K562 (cell line): ENCODE measurements around the gene TRIO. TPM values are rescaled to one million over a fixed set of nuclear protein-coding genes. Genes with fewer than 3 reads are reported as not detected.
A peak's percentile ranks its signal among the peaks of the same experiment; 100 is the strongest.

ENCODE experiments used
- ATAC-seq: fragments of 200-7000 bp; cut with Tn5 transposase; 3 replicates; pipeline ENCODE4 v1.9.1; 2020; ENCODE audit warnings: moderate library complexity
- BruUV-seq: library from RNA; stranded (reverse); fragments of 400-500 nt; replicated peaks from 2 replicates; lab custom pipeline; 2021; lab: Mats Ljungman, UMichigan
- CTCF ChIA-PET: fragments of 300-600 bp; formaldehyde crosslinking; extraction: SDS; loops from one replicate; lab custom pipeline; 2021; ENCODE audit warnings: low intra/inter-chr PET ratio; lab: Yijun Ruan, JAX
- POLR2A ChIA-PET: fragments of 300-600, 350-650 bp; sonication (Branson Sonifier 250); formaldehyde crosslinking; extraction: SDS; loops from one replicate; lab custom pipeline; 2021; ENCODE audit warnings: antibody characterized with exemption, inconsistent platforms; lab: Yijun Ruan, JAX
- DNase-seq, 4 experiments: peaks; one replicate each; pipeline versions ENCODE4 v3.0.0 to v3.0.0-alpha.2; 2011 to 2018; ENCODE audit warnings: low spot score in 3 of 4, mixed read lengths in 3 of 4; ENCODE audit errors: extremely low read depth in 1 of 4
- FAIRE-seq: peaks from 2 replicates; lab custom pipeline; 2011; peaks lifted over from hg19 to GRCh38; lab: Jason Lieb, UNC
- H2AFZ ChIP-seq: 2 replicates; pipeline ENCODE4 v1.6.0; 2011; ENCODE audit warnings: low read depth, low read length, control low read depth, inconsistent platforms
- H3K27ac ChIP-seq: fragments of 200-600 bp; 3 replicates; pipeline ENCODE4 v1.8.0; 2011; ENCODE audit warnings: low read depth, mild to moderate bottlenecking, control low read depth, inconsistent platforms, low read length, moderate library complexity, mixed read lengths; ENCODE audit errors: extremely low read depth
- H3K27me3 ChIP-seq, 2 experiments: fragments of 300-600 bp in 1 of 2; 2 replicates in 1 of 2; 3 replicates in 1 of 2; pipeline versions ENCODE4 v1.6.0 to v1.8.0; 2011; ENCODE audit warnings: inconsistent platforms in 2 of 2, low read length in 2 of 2, mild to moderate bottlenecking in 1 of 2, mixed read lengths in 1 of 2, moderate library complexity in 1 of 2; ENCODE audit not compliant: control insufficient read depth in 2 of 2, insufficient read depth in 2 of 2
- H3K36me3 ChIP-seq: fragments of 300-600 bp; 3 replicates; pipeline ENCODE4 v1.8.0; 2011; ENCODE audit warnings: mild to moderate bottlenecking, low read length, inconsistent platforms; ENCODE audit not compliant: control insufficient read depth, insufficient read depth
- H3K4me1 ChIP-seq, 2 experiments: fragments of 200-600 bp in 1 of 2; replicated peaks in 1 of 2; 2 replicates in 1 of 2; 3 replicates in 1 of 2; pipeline versions ENCODE4 v1.5.1 to v1.8.0; 2011; ENCODE audit warnings: inconsistent platforms in 2 of 2, low read length in 2 of 2, mild to moderate bottlenecking in 1 of 2, mixed read lengths in 1 of 2, moderate library complexity in 1 of 2; ENCODE audit not compliant: control insufficient read depth in 2 of 2, insufficient read depth in 2 of 2
- H3K4me2 ChIP-seq: 2 replicates; pipeline ENCODE4 v1.6.1; 2011; ENCODE audit warnings: low read length, control low read depth, inconsistent platforms, mixed read lengths; ENCODE audit not compliant: insufficient read depth
- H3K4me3 ChIP-seq: fragments of 200-600 bp; sonication (generic), shearing (Covaris generic); 2 replicates; pipeline ENCODE4 v1.5.1; 2016; ENCODE audit warnings: control low read depth, inconsistent platforms
- H3K79me2 ChIP-seq: fragments of 200-600 bp; 3 replicates; pipeline ENCODE4 v1.8.0; 2011; ENCODE audit warnings: low read length, inconsistent platforms; ENCODE audit not compliant: control insufficient read depth, insufficient read depth
- H3K9ac ChIP-seq, 2 experiments: 2 replicates each; pipeline versions ENCODE4 v1.6.0 to v1.6.1; 2011; ENCODE audit warnings: low read depth in 2 of 2, low read length in 2 of 2, control low read depth in 1 of 2, inconsistent platforms in 1 of 2, mild to moderate bottlenecking in 1 of 2, mixed read lengths in 1 of 2; ENCODE audit not compliant: insufficient read depth in 1 of 2
- H3K9me1 ChIP-seq: one replicate; pipeline ENCODE4 v1.6.0; 2011; ENCODE audit warnings: inconsistent platforms, mild to moderate bottlenecking, low read length, moderate library complexity; ENCODE audit not compliant: control insufficient read depth, insufficient read depth
- H3K9me3 ChIP-seq: replicated peaks from 2 replicates; pipeline ENCODE4 v1.5.1; 2011; ENCODE audit warnings: low read depth, low read length, inconsistent platforms; ENCODE audit not compliant: control insufficient read depth, insufficient read depth
- H4K20me1 ChIP-seq: replicated peaks from 2 replicates; pipeline ENCODE4 v1.6.1; 2011; ENCODE audit warnings: low read length, inconsistent platforms, mixed read lengths; ENCODE audit not compliant: control insufficient read depth, insufficient read depth
- CHD2 ChIP-seq: IDR thresholded peaks from 2 replicates; pipeline ENCODE4 v1.6.1; 2011; ENCODE audit warnings: low read depth, low read length
- HMG20B ChIP-seq: fragments of 250-450 bp; sonication (Bioruptor Pico); IDR thresholded peaks from 2 replicates; pipeline ENCODE4 v1.5.0; 2021; ENCODE audit warnings: mild to moderate bottlenecking
- MAFF ChIP-seq: IDR thresholded peaks from 2 replicates; pipeline ENCODE4 v1.6.1; 2012; ENCODE audit warnings: low read length, improper control_type of control experiment
- NFE2 ChIP-seq: IDR thresholded peaks from 2 replicates; pipeline ENCODE4 v1.6.1; 2014; ENCODE audit warnings: antibody characterized with exemption, low read depth
- POU5F1 ChIP-seq: fragments of 150-350 bp; IDR thresholded peaks from 2 replicates; pipeline ENCODE4 v1.6.1; 2014; ENCODE audit warnings: borderline replicate concordance, low read length, low read depth, mild to moderate bottlenecking; ENCODE audit not compliant: partially characterized antibody
- RBM17 ChIP-seq: fragments of 200-400 bp; formaldehyde crosslinking; IDR thresholded peaks from 2 replicates; pipeline ENCODE4 v1.6.1; 2017; ENCODE audit warnings: low read depth, mild to moderate bottlenecking, low read length, borderline replicate concordance
- WGBS: fragments of 100-300 bp; shearing (Covaris generic); methylation state at CpG from one replicate; pipeline ENCODE4 v1.1.6; 2016; ENCODE audit warnings: low coverage, mixed read lengths; ENCODE audit not compliant: insufficient coverage; ENCODE audit errors: missing lambda C conversion rate; 5-methylcytosine and 5-hydroxymethylcytosine counted together
- in situ Hi-C: fragments of 300-500 bp; cut with MboI; formaldehyde crosslinking; loops from 4 replicates; pipeline ENCODE4 v1.15.0; 2018; ENCODE audit warnings: inconsistent platforms, mixed read lengths
- intact Hi-C: fragments of 100-400 bp; cut with micrococcal nuclease; formaldehyde crosslinking; loops from 2 replicates; pipeline ENCODE4 v1.14.2; 2022
- polyA plus RNA-seq, 8 experiments: library from polyadenylated mRNA; depleted of rRNA in 4 of 8; stranded (reverse) in 5 of 8; unstranded in 3 of 8; fragments of >200 nt; fragmentation: Nextera tagmentation in 2 of 8; fragmentation: Illumina TruSeq in 1 of 8; extraction: Ambion mirVana in 2 of 8; extraction: Trizol in 1 of 8; gene quantifications; 2 replicates each; pipeline versions ENCODE4 v1.2.1 to v1.2.3, GENCODE V29; 2011 to 2014; ENCODE audit warnings: inconsistent platforms in 1 of 8, missing spikeins in 1 of 8
- total RNA-seq, 7 experiments: library from RNA; depleted of rRNA in 6 of 7; stranded (reverse); fragments of >200 nt in 6 of 7; fragmentation: Illumina TruSeq in 2 of 7; extraction: Trizol in 2 of 7; gene quantifications; 2 replicates each; pipeline versions ENCODE4 v1.2.1 to v1.2.3, GENCODE V29; 2011 to 2021; ENCODE audit warnings: low replicate concordance in 1 of 7
- TF ChIP-seq, protein P1 (sequence below): fragments of 450-650 bp; formaldehyde crosslinking; IDR thresholded peaks from 2 replicates; pipeline ENCODE4 v1.4.0; 2020; ENCODE audit warnings: mild to moderate bottlenecking, mixed read lengths
- TF ChIP-seq, protein P2 (sequence below): fragments of 450-650 bp; IDR thresholded peaks from 2 replicates; pipeline ENCODE4 v1.6.1; 2016; ENCODE audit warnings: mild to moderate bottlenecking, moderate library complexity

Gene TRIO
- total and polyA plus RNA-seq, 9 of the 15 experiments (the other 6 are each of a cell fraction or from before 2014, with no cell fraction given): 0.24 to 5.0 (median 1.1) TPM

DNA sequence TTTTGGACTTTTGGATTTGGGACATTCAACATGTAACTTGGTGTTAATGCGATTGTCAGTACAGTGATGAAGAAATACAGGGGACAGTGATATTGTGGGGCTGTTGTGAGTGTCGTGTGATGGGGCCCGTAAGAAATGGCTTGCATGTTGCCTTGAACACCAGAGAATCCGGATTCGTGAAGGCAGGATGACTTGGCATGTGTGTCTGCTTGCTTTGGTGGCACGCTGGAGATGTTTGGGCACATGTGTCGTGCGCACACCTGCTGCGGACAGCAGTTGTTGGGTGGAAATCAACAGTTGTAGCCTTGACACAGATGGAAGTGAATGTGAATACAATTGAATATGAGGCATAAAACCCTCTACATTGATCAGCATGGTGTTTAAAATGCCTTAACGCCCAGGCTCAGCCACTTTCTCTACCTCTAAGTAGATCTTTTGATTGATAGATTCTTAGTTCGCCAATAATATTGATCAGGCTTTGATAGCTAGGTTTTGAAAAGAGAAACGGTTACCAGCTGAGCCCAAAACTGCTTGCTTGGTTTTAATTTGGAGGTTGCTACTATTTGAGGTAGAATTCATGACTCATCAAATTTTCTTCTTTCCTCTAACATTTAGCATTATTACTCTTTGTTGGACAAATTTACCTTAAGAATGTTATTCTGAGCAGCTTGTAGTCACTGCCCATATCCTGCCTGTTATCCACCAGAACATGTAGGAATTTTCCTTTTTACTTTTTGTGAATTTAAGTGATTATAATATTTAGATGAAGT, 94.4 kb downstream of the TRIO start (continued):
- TF ChIP-seq NFE2 (peak; percentile 45), MAFF (peak; percentile 90), RBM17 (no peak)

DNA sequence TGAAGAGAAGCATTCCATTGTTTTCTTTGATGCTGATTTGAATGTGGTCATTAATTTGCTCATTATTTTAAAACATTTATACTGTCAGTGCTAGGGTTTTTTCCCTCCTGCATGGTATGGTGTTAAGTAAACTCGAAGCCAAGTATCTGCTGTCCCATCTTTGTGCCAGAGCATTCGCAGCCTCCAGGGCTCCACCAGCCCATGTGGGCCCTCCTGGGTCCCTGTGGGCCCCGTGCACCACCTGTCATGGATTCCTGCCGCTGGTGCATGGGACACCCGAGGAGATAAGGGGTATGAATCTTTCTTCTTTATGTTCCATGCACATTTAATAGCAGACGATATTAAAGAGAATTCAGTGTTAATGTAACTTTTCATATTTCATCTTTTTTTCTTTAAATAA, 95.1 kb downstream of the TRIO start:
- CTCF ChIA-PET: no interaction called here
- Histone ChIP-seq H3K4me2 (no peak overlapping the region), H3K79me2 (no peaks in the 10 kb centered on the region), H2AFZ (no peak overlapping the region), H3K9me1 (no peaks in the 10 kb centered on the region), H4K20me1 (no peaks in the 10 kb centered on the region), H3K9me3 (no peaks in the 10 kb centered on the region), H3K4me1 (no peaks in the 10 kb centered on the region), H3K4me3 (no peak overlapping the region), H3K36me3 (no peaks in the 10 kb centered on the region), H3K27me3 (peaks cover 12 to 15% of the 10 kb centered on the region in 2 experiments), H3K27ac (no peak overlapping the region), H3K9ac (no peak overlapping the region)
- POLR2A ChIA-PET: no interaction called here
- no peak for ATAC-seq
- no peak for FAIRE-seq
- no TSS peak for BruUV-seq
- 2% methylated on average over 6 of the region's 6 CpGs for WGBS
- intact Hi-C loops (no loop called here), in situ Hi-C loops (no loop called here)
- no peak for DNase-seq
- TF ChIP-seq, protein P1, sequence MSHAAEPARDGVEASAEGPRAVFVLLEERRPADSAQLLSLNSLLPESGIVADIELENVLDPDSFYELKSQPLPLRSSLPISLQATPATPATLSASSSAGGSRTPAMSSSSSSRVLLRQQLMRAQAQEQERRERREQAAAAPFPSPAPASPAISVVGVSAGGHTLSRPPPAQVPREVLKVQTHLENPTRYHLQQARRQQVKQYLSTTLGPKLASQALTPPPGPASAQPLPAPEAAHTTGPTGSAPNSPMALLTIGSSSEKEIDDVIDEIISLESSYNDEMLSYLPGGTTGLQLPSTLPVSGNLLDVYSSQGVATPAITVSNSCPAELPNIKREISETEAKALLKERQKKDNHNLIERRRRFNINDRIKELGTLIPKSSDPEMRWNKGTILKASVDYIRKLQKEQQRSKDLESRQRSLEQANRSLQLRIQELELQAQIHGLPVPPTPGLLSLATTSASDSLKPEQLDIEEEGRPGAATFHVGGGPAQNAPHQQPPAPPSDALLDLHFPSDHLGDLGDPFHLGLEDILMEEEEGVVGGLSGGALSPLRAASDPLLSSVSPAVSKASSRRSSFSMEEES (CRISPR knock-in tag): no peak
- TF ChIP-seq POU5F1: no peak
- TF ChIP-seq HMG20B (CRISPR knock-in tag): no peak
- no peak for TF ChIP-seq CHD2
- TF ChIP-seq, protein P2, sequence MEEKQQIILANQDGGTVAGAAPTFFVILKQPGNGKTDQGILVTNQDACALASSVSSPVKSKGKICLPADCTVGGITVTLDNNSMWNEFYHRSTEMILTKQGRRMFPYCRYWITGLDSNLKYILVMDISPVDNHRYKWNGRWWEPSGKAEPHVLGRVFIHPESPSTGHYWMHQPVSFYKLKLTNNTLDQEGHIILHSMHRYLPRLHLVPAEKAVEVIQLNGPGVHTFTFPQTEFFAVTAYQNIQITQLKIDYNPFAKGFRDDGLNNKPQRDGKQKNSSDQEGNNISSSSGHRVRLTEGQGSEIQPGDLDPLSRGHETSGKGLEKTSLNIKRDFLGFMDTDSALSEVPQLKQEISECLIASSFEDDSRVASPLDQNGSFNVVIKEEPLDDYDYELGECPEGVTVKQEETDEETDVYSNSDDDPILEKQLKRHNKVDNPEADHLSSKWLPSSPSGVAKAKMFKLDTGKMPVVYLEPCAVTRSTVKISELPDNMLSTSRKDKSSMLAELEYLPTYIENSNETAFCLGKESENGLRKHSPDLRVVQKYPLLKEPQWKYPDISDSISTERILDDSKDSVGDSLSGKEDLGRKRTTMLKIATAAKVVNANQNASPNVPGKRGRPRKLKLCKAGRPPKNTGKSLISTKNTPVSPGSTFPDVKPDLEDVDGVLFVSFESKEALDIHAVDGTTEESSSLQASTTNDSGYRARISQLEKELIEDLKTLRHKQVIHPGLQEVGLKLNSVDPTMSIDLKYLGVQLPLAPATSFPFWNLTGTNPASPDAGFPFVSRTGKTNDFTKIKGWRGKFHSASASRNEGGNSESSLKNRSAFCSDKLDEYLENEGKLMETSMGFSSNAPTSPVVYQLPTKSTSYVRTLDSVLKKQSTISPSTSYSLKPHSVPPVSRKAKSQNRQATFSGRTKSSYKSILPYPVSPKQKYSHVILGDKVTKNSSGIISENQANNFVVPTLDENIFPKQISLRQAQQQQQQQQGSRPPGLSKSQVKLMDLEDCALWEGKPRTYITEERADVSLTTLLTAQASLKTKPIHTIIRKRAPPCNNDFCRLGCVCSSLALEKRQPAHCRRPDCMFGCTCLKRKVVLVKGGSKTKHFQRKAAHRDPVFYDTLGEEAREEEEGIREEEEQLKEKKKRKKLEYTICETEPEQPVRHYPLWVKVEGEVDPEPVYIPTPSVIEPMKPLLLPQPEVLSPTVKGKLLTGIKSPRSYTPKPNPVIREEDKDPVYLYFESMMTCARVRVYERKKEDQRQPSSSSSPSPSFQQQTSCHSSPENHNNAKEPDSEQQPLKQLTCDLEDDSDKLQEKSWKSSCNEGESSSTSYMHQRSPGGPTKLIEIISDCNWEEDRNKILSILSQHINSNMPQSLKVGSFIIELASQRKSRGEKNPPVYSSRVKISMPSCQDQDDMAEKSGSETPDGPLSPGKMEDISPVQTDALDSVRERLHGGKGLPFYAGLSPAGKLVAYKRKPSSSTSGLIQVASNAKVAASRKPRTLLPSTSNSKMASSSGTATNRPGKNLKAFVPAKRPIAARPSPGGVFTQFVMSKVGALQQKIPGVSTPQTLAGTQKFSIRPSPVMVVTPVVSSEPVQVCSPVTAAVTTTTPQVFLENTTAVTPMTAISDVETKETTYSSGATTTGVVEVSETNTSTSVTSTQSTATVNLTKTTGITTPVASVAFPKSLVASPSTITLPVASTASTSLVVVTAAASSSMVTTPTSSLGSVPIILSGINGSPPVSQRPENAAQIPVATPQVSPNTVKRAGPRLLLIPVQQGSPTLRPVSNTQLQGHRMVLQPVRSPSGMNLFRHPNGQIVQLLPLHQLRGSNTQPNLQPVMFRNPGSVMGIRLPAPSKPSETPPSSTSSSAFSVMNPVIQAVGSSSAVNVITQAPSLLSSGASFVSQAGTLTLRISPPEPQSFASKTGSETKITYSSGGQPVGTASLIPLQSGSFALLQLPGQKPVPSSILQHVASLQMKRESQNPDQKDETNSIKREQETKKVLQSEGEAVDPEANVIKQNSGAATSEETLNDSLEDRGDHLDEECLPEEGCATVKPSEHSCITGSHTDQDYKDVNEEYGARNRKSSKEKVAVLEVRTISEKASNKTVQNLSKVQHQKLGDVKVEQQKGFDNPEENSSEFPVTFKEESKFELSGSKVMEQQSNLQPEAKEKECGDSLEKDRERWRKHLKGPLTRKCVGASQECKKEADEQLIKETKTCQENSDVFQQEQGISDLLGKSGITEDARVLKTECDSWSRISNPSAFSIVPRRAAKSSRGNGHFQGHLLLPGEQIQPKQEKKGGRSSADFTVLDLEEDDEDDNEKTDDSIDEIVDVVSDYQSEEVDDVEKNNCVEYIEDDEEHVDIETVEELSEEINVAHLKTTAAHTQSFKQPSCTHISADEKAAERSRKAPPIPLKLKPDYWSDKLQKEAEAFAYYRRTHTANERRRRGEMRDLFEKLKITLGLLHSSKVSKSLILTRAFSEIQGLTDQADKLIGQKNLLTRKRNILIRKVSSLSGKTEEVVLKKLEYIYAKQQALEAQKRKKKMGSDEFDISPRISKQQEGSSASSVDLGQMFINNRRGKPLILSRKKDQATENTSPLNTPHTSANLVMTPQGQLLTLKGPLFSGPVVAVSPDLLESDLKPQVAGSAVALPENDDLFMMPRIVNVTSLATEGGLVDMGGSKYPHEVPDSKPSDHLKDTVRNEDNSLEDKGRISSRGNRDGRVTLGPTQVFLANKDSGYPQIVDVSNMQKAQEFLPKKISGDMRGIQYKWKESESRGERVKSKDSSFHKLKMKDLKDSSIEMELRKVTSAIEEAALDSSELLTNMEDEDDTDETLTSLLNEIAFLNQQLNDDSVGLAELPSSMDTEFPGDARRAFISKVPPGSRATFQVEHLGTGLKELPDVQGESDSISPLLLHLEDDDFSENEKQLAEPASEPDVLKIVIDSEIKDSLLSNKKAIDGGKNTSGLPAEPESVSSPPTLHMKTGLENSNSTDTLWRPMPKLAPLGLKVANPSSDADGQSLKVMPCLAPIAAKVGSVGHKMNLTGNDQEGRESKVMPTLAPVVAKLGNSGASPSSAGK: no peak
